Body of pancreas (tissue), 4 donors: ENCODE measurements around the gene STRA8.

Experiments
- POLR2A ChIP-seq, 3 donors: fragments of 450-650 bp; IDR thresholded peaks; one replicate each; pipeline ENCODE4 v1.6.1; 2016; ENCODE audit warnings: antibody characterized with exemption in 3 of 3, mild to moderate bottlenecking in 2 of 3
- TF ChIP-seq, protein P1 (sequence below), 7 experiments: fragments of 450-650 bp in 4 of 7; fragments of 200-600 bp in 3 of 7; sonication (generic) in 3 of 7; IDR thresholded peaks; one replicate each; pipeline ENCODE4 v1.5.1; 2016 to 2019; ENCODE audit warnings: antibody characterized with exemption in 7 of 7

- TF ChIP-seq, protein P1, sequence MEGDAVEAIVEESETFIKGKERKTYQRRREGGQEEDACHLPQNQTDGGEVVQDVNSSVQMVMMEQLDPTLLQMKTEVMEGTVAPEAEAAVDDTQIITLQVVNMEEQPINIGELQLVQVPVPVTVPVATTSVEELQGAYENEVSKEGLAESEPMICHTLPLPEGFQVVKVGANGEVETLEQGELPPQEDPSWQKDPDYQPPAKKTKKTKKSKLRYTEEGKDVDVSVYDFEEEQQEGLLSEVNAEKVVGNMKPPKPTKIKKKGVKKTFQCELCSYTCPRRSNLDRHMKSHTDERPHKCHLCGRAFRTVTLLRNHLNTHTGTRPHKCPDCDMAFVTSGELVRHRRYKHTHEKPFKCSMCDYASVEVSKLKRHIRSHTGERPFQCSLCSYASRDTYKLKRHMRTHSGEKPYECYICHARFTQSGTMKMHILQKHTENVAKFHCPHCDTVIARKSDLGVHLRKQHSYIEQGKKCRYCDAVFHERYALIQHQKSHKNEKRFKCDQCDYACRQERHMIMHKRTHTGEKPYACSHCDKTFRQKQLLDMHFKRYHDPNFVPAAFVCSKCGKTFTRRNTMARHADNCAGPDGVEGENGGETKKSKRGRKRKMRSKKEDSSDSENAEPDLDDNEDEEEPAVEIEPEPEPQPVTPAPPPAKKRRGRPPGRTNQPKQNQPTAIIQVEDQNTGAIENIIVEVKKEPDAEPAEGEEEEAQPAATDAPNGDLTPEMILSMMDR (IDR thresholded peaks at IDR 0.05), result no peak
- no peak for TF ChIP-seq POLR2A (IDR thresholded peaks at IDR 0.05)
These were observed 48.0 kb upstream of the STRA8 start for GRCh38 chr7:135185471-135186260.
